WTC11 (cell line): Measurements from ENCODE around the gene CYP2F1.

ENCODE experiments used
- CREM ChIP-seq: sonication (generic); formaldehyde crosslinking; IDR thresholded peaks from 2 replicates; pipeline ENCODE4 v1.8.1; 2022; ENCODE audit warnings: mild to moderate bottlenecking, missing genetic modification reagents, moderate library complexity
- E2F1 ChIP-seq: sonication (generic); formaldehyde crosslinking; IDR thresholded peaks from 2 replicates; pipeline ENCODE4 v1.8.0; 2022; ENCODE audit warnings: mild to moderate bottlenecking, missing genetic modification reagents
- FOXK1 ChIP-seq: sonication (generic); formaldehyde crosslinking; IDR thresholded peaks from 2 replicates; pipeline ENCODE4 v1.8.0; 2022; ENCODE audit warnings: mild to moderate bottlenecking, moderate library complexity, missing genetic modification reagents
- HMGXB4 ChIP-seq: sonication (generic); formaldehyde crosslinking; IDR thresholded peaks from 2 replicates; pipeline ENCODE4 v1.8.1; 2023; ENCODE audit warnings: mild to moderate bottlenecking, moderate library complexity, missing genetic modification reagents
- KAT7 ChIP-seq: sonication (generic); formaldehyde crosslinking; IDR thresholded peaks from 2 replicates; pipeline ENCODE4 v1.8.1; 2023; ENCODE audit warnings: missing genetic modification reagents, mild to moderate bottlenecking, borderline replicate concordance
- MYBL2 ChIP-seq: sonication (generic); formaldehyde crosslinking; IDR thresholded peaks from 2 replicates; pipeline ENCODE4 v1.8.1; 2023; ENCODE audit warnings: mild to moderate bottlenecking, moderate library complexity, missing genetic modification reagents
- NR1H2 ChIP-seq: sonication (generic); formaldehyde crosslinking; IDR thresholded peaks from 2 replicates; pipeline ENCODE4 v1.9.0; 2021; ENCODE audit warnings: mild to moderate bottlenecking, moderate library complexity, missing genetic modification reagents
- NR2C2 ChIP-seq: sonication (generic); formaldehyde crosslinking; IDR thresholded peaks from 2 replicates; pipeline ENCODE4 v1.8.0; 2022; ENCODE audit warnings: mild to moderate bottlenecking, missing genetic modification reagents
- OVOL2 ChIP-seq: fragments of 250-450 bp; sonication (Bioruptor Pico); IDR thresholded peaks from 2 replicates; pipeline ENCODE4 v1.9.0; 2021; ENCODE audit warnings: mild to moderate bottlenecking, borderline replicate concordance
- ZNF232 ChIP-seq: sonication (generic); formaldehyde crosslinking; IDR thresholded peaks from 2 replicates; pipeline ENCODE4 v1.8.0; 2022; ENCODE audit warnings: mild to moderate bottlenecking, missing genetic modification reagents
- ZNF671 ChIP-seq: fragments of 250-450 bp; sonication (Bioruptor Pico); IDR thresholded peaks from 2 replicates; pipeline ENCODE4 v1.8.0; 2021; ENCODE audit warnings: mild to moderate bottlenecking
- TF ChIP-seq, protein P1 (sequence below): fragments of 200-600 bp; IDR thresholded peaks from 2 replicates; pipeline ENCODE4 v1.8.0; 2022; ENCODE audit warnings: antibody characterized with exemption
- TF ChIP-seq, protein P2 (sequence below): sonication (generic); formaldehyde crosslinking; IDR thresholded peaks from 2 replicates; pipeline ENCODE4 v1.8.0; 2022; ENCODE audit warnings: mild to moderate bottlenecking, missing genetic modification reagents
- TF ChIP-seq, protein P3 (sequence below): sonication (generic); formaldehyde crosslinking; IDR thresholded peaks from 2 replicates; pipeline ENCODE4 v1.8.0; 2022; ENCODE audit warnings: mild to moderate bottlenecking, missing genetic modification reagents

- TF ChIP-seq, protein P1, sequence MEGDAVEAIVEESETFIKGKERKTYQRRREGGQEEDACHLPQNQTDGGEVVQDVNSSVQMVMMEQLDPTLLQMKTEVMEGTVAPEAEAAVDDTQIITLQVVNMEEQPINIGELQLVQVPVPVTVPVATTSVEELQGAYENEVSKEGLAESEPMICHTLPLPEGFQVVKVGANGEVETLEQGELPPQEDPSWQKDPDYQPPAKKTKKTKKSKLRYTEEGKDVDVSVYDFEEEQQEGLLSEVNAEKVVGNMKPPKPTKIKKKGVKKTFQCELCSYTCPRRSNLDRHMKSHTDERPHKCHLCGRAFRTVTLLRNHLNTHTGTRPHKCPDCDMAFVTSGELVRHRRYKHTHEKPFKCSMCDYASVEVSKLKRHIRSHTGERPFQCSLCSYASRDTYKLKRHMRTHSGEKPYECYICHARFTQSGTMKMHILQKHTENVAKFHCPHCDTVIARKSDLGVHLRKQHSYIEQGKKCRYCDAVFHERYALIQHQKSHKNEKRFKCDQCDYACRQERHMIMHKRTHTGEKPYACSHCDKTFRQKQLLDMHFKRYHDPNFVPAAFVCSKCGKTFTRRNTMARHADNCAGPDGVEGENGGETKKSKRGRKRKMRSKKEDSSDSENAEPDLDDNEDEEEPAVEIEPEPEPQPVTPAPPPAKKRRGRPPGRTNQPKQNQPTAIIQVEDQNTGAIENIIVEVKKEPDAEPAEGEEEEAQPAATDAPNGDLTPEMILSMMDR, result no peak
- no peak for TF ChIP-seq CREM (CRISPR knock-in tag)
- TF ChIP-seq E2F1 (CRISPR knock-in tag), result no peak
- TF ChIP-seq MYBL2 (CRISPR knock-in tag), result no peak
- TF ChIP-seq NR1H2, result no peak
- no peak for TF ChIP-seq KAT7
- TF ChIP-seq ZNF232, result no peak
- TF ChIP-seq NR2C2 (CRISPR knock-in tag), result no peak
- TF ChIP-seq, protein P2, sequence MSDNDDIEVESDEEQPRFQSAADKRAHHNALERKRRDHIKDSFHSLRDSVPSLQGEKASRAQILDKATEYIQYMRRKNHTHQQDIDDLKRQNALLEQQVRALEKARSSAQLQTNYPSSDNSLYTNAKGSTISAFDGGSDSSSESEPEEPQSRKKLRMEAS (CRISPR knock-in tag), result no peak
- TF ChIP-seq OVOL2 (CRISPR knock-in tag), result no peak
- no peak for TF ChIP-seq HMGXB4
- no peak for TF ChIP-seq ZNF671 (CRISPR knock-in tag)
- TF ChIP-seq, protein P3, sequence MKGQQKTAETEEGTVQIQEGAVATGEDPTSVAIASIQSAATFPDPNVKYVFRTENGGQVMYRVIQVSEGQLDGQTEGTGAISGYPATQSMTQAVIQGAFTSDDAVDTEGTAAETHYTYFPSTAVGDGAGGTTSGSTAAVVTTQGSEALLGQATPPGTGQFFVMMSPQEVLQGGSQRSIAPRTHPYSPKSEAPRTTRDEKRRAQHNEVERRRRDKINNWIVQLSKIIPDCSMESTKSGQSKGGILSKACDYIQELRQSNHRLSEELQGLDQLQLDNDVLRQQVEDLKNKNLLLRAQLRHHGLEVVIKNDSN (CRISPR knock-in tag), result no peak
- no peak for TF ChIP-seq FOXK1 (CRISPR knock-in tag)
These were observed 2.4 kb upstream of the CYP2F1 start for GRCh38 chr19:41111750-41112295.
